ENCODE data around the gene ANOS1. TPM values are rescaled to one million over a fixed set of nuclear protein-coding genes. Genes with fewer than 3 reads are reported as not detected.
"Not testable (repeated sequence)": the region's sequence is repeated elsewhere in the genome, so short reads cannot be mapped to it uniquely, and the experiment has no call there.

Gene ANOS1
- 22.0 TPM for total RNA-seq

- peak; percentile 13 for DNase-seq
These were observed at the start of gene ANOS1 for GRCh38 chrX:8731559-8732395. TSS of gene ANOS1 (minus strand) at chrX:8732137. CDS start at chrX:8732036, 101 bp downstream.

DNA sequence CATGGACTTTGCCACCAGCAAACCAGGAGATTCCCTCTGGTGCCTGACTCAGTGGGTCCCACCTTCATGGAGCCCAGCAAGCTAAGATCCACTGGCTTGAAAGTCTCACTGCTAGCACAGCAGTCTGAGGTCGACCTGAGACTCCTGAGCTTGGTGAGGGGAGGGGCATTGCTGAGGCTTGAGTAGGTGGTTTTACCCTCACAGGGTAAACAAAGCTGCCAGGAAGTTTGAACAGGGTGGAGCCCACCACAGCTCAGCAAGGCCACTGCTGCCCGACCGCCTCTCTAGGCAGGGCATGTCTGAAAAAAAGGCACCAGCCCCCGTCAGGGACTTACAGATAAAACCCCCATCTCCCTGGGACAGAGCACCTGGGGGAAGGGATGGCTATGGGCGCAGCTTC, 41.2 kb upstream of the ANOS1 start:
- no peak for DNase-seq

DNA sequence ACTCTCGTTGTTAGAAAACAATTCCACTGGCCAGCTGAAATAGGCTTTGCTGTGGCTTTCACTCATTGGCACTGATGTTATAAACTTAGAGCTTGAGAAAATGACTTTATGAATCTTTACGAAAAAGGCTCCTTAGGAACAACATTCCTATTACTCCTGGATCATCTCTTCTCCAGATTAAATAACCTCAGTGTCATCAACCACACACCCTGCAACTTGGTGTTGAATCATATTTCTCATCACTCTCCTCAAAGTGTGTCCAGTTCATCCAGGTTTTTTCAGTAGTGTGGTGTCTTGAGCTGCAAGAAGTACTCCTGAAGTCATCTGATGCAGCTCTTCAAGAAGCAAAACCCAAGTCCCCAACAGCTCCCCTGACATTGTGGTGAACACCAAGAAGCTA, 28.1 kb upstream of the ANOS1 start:
- no peak for DNase-seq

- DNase-seq: not testable (repeated sequence)
These were observed 26.8 kb upstream of the ANOS1 start for GRCh38 chrX:8758706-8759105.

GRCh38 chrX:8757609-8758389, 25.9 kb upstream of the ANOS1 start:
- not testable (repeated sequence) for DNase-seq

DNA sequence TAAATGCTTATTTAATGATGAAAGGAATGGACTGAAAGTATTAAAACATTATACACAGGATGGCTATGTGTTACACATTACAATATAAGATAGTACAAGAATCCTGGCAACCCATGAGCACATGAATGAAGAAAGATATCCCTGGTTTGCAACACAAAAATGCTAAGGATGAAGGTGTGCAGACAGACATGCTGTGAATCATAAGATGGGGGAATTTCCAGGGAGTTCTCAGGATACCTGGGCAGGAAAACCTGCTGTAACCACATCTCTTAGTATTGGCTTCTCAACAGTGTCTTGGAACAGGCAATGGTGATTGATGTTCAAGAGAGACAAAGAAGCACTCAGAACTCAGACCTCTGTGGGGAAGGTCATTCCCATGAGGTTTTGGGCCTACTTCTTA, 23.9 kb upstream of the ANOS1 start:
- DNase-seq: no peak

DNA sequence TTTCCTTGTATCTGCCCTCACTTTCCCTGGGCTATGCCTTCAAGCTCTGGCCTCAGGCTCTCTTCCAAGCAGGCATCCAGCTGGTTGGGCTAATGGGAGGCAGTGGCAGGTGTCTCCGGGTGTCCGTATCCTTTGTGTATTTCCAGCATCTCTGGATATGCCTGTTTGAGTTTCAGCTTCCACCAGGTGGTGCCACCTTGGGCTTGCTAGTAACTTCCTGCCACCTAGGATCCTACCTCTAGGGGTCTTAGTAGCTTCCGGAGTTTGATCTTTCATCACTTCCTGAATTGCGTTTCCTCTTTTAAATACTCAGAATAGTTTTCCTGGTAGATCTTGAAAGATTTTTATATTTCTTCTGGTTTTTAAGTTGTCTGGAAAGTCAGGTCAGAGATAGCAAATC, 23.2 kb upstream of the ANOS1 start:
- no peak for DNase-seq

DNA sequence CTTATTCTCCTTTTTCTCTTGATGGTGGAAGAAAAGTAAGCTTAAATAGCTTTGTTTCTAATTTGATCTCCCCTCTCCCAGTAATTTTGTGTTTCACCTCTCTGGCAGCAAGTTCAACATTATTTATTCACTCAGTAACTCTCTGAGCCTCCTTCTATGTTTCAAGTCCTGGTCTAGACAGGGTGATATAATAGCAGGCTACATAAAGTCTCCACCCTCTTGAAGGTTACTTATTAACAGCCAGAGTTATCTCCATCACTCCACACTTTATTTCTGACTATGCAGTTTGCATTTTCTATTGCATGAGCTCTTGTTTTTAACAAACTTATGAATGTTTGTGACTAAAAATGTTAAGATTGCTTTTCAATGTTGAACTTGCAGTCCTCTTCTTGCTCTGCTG, 17.8 kb upstream of the ANOS1 start:
- no peak for DNase-seq

- no peak for DNase-seq
These were observed 16.9 kb upstream of the ANOS1 start for GRCh38 chrX:8748855-8749254.

DNA sequence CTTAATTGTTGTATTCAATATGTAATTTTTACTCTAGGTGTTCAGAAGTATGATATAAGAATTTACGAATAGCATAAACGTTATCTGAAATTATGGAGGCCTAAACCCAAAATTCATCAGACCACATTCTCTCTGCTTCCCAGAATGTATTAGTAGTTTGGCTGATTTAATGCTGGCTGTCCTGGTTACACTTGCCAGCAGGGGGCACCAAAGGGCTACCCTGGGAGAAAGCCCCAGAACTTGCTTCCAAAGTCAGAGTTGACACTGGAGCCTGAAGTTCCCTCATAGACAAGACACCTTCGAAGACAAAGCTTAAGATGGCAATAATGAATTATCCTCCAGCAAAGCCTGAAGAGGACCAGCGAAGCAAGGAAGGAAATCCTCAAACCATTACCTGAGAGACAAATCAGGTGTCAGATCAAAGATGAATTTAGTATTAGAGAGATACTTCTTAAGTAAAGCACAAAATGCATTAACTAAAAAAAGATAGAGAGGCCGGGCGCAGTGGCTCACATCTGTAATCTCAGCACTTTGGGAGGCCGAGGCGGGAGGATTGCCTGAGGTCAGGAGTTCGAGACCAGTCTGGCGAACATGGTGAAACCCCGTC, 11.3 kb upstream of the ANOS1 start:
- no peak for DNase-seq

DNA sequence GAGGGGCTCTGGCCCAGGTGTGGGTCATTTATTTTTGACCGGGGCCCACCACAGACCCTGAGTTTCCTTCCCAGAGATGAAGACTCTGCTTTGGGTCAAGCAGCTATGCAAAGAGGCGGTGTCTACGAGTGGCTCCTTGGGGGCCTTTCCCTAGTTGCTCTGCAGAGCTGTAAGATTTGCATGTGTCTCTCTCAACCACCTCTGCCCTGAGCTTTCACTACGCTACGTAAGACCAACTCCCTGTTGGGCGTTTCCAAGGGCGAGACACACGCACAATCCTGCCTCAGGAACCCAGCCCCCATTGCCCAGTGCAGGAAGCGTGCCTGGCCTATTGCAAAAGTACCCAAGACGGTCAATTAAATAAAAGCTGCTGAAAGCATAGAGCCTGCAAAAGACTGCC, 10.0 kb upstream of the ANOS1 start:
- no peak for DNase-seq

GRCh38 chrX:8738588-8739189, 6.8 kb upstream of the ANOS1 start:
- DNase-seq: peak; percentile 3

GRCh38 chrX:8737883-8738282, 5.9 kb upstream of the ANOS1 start:
- no peak for DNase-seq

- no peak for DNase-seq
These were observed 952 bp downstream of the ANOS1 start for GRCh38 chrX:8730812-8731558.

- DNase-seq: no peak
These were observed 2.1 kb downstream of the ANOS1 start for GRCh38 chrX:8729811-8730210.

DNA sequence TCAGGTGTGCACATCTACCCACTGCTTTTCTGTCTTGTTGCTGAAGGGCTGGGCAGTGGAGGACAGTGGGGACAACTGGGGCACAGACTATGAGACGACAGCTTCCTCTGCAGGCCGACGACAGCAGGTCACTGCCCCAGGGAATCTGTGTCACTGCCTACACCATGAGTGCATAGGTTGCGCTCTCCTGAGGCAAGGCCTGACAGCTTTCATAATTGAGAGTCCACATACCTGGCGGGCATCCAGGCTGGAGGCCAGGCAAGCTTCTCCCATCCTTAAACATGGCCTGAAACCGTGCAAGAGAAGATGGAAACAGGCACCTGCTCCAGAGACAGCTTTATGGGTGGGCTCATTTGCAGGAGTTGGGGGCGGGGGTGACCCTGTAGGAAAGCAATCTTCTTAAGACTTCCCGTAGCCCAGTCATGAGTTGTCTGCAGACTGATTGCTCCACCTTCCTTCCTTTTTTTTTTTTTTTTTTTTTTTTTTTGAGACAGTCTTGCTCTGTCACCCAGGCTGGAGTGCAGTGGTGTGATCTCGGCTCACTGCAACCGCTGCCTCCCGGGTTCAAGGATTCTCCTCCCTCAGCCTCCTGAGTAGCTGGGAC, 2.9 kb downstream of the ANOS1 start:
- no peak for DNase-seq

DNA sequence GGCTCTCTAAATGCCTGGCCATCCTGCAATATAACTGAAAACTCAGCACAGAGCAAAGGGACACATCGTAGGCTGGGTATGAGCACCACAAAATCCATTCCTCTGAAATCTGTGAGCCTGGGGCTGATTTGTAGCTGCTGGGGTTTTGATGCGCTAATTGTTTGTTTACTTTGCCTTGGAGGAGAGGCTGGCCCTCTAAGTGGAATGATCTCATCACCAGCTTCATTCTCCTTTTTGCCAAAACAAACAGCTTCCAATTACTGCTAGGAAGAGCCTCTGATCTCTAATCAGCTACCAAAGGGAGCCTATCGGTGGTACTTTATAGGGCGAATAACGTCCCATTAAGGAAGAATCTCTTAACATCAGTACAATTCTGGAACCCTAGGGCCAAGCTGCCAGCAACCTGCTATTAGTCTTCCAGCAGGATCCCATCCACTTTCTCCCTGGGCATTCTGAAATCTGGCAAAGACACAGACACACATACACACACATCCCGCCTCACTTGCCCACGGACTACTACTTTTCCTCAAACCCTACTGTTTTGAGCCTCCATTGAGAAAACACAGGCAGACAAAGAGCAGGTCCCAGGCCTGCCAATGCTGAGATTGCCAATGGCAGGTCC, 5.8 kb downstream of the ANOS1 start:
- DNase-seq: no peak

DNA sequence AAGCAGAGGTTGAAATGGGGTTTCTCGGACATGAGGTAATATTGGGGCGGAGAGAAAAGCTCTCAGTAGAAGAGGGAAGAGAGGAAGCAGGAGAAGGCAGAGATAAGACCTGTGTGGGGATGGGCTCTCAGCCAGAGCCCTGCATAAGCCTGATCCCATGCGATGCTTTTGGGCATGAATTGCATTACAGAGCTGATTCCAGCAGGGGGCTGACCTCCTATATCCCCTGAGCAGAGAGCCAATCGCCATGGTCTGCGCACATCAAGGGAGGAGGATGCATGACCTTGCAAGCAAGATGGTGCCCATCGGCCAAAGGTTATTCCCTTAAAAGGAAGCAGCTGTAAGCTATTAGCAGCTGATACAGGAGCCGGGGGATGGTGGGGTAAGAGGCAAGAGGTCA, 7.6 kb downstream of the ANOS1 start:
- DNase-seq: no peak

- no peak for DNase-seq
These were observed 10.4 kb downstream of the ANOS1 start for GRCh38 chrX:8721536-8721935.

DNA sequence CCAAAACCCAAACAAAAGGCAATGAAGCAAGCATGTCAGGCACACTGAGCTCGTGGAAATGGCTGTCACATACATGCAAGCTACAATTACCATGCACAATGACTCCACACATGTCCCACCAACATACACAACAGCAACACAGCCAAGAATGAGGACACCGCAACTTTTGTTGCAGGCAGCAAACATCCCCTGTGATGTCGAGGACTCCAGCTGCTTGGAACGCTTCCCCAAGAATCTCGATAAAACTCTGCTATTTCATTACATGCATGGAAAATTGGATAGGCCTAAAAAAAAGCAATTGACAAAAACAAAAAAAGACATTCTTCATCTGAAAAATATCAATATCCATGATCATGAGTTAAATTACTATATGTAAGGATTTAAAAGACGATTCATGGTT, 11.8 kb downstream of the ANOS1 start:
- no peak for DNase-seq

DNA sequence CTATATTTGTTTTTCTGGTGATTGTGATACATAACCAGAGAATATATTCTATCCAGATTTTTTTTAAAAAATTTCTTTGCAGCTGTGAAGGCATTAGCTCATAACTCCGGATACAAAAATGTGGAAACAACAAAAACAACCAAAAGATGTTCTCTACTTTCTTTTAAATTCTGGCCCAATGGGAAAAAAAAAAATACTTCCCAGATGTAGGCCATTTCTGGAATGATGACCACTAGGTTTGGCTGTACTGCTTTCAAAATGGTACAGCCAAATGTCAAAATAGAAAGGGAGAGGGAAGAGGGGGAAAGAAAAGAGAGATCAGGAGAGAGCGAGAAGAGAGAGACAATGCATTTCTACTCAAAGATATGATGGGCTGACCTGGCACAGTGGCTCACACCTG, 14.6 kb downstream of the ANOS1 start:
- no peak for DNase-seq
